ENCODE measurements around the gene MAB21L3. TPM values are rescaled to one million over a fixed set of nuclear protein-coding genes. Genes with fewer than 3 reads are reported as not detected.
A peak's percentile ranks its signal among the peaks of the same experiment; 100 is the strongest.

Gene MAB21L3
- total and polyA plus RNA-seq, 2 of the 13 experiments (the other 11 are each of a cell fraction or from before 2014, with no cell fraction given): 0.55 to 4.1 TPM

DNA sequence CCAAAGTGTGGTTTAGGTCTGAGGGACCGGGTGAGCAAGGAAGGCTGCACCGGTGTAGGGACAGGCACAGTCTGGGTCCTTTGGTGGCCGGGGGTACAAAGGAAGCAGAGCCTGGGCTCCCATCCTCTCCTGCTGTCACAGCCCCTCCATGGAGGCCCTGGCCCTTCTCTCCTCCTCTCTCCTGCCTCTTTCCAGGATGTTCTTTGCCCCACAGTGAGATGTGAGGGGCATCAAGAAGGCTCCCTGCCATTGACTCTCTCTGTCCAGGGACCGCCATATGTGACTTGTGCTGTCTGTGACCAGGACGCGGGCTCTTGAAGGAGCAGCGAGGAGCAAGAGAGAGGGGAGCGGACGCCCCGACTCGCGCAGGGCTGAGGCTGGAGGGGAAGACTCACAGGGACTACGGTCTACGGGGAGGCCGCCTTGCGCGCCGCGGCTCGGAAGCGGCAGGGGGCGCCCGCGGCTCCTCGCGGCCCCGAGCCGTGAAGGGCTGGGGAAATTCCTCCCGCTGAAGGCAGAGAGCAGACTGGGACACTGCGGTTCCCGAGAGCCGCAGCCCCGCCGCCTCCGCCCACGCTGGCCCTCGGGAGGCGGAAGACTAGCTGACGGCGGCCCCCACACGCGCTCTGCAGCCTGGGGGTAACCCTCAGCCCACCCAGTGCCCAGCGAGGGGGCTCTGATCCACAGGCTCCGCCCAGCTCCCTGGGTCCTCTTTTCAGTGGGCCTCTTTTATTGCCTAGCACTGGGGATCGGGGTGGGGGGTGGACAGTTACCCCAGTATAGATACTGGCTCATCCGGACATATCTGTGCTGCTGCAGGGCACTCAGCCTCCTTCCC, 40.8 kb downstream of the MAB21L3 start (continued):
- no peak for TF ChIP-seq ZBTB4 (CRISPR knock-in tag; IDR thresholded peaks at IDR 0.05; ENCODE audit: borderline replicate concordance)
- 0 out of 2 replicates have a peak, but pooled peaks have one; percentile 14 for TF ChIP-seq RXRA (CRISPR knock-in tag; IDR thresholded peaks at IDR 0.05)
- TF ChIP-seq SOX6 (IDR thresholded peaks at IDR 0.05): no peak
- TF ChIP-seq SOX6 (CRISPR knock-in tag; IDR thresholded peaks at IDR 0.05): no peak
- TF ChIP-seq HNRNPLL (IDR thresholded peaks at IDR 0.05; ENCODE audit: low read depth, low read length, poor library complexity, severe bottlenecking): peak; percentile 44
- peak; percentile 40; the same call in 1 of the 2 replicates for TF ChIP-seq HDAC2 (CRISPR knock-in tag; IDR thresholded peaks at IDR 0.05)
- peak; percentile 34; the same call in 1 of the 2 replicates for TF ChIP-seq ZBTB7B (CRISPR knock-in tag; IDR thresholded peaks at IDR 0.05)
- TF ChIP-seq ZNF496 (CRISPR knock-in tag; IDR thresholded peaks at IDR 0.05; ENCODE audit: insufficient replicate concordance): no peak
- no peak for TF ChIP-seq HMG20B (CRISPR knock-in tag; conservative IDR thresholded peaks at IDR 0.05)
- no peak for TF ChIP-seq KLF16 (CRISPR knock-in tag; IDR thresholded peaks at IDR 0.05)
- no peak for TF ChIP-seq SNAI1 (CRISPR knock-in tag; IDR thresholded peaks at IDR 0.05; ENCODE audit: borderline replicate concordance)
- no peak for TF ChIP-seq HIC2 (CRISPR knock-in tag; IDR thresholded peaks at IDR 0.05; ENCODE audit: low read depth)
- peak; percentile 17; the same call in 1 of the 2 replicates for TF ChIP-seq ELF3 (CRISPR knock-in tag; IDR thresholded peaks at IDR 0.05)
- no peak for TF ChIP-seq ZNF317 (CRISPR knock-in tag; IDR thresholded peaks at IDR 0.05)
- peak; percentile 19; the same call in 1 of the 2 replicates for TF ChIP-seq FOSL2 (CRISPR knock-in tag; IDR thresholded peaks at IDR 0.05)
- TF ChIP-seq SP5 (CRISPR knock-in tag; IDR thresholded peaks at IDR 0.05; ENCODE audit: borderline replicate concordance, low read depth): no peak
- TF ChIP-seq CCAR2 (optimal IDR thresholded peaks at IDR 0.05; ENCODE audit: low read depth, low read length): no peak
- TF ChIP-seq E2F5 (CRISPR knock-in tag; conservative IDR thresholded peaks at IDR 0.05): no peak
- peak; percentile 78 for TF ChIP-seq ZBTB38 (CRISPR knock-in tag; IDR thresholded peaks at IDR 0.05)
- TF ChIP-seq MXD4 (CRISPR knock-in tag; IDR thresholded peaks at IDR 0.05): no peak
- no peak for TF ChIP-seq BORCS8-MEF2B (CRISPR knock-in tag; IDR thresholded peaks at IDR 0.05)
- TF ChIP-seq ZFP37 (CRISPR knock-in tag; IDR thresholded peaks at IDR 0.05; ENCODE audit: borderline replicate concordance): no peak
- TF ChIP-seq MAFF (IDR thresholded peaks at IDR 0.05; ENCODE audit: low read depth, low read length): no peak
